Loucy (cell line): ENCODE results near the gene FYN.

Experiments used
- H2AFZ ChIP-seq: fragments of 200-600 bp; sonication (generic); 2 replicates; pipeline ENCODE4 v1.6.0; 2016; ENCODE audit warnings: antibody characterized with exemption, mild to moderate bottlenecking, low read length, moderate library complexity
- H3F3A ChIP-seq: fragments of 200-600 bp; 2 replicates; pipeline ENCODE4 v1.6.0; 2016; ENCODE audit warnings: antibody characterized with exemption, low read depth, mild to moderate bottlenecking
- H3K27me3 ChIP-seq: fragments of 200-600 bp; sonication (generic); 2 replicates; pipeline ENCODE4 v1.6.1; 2014; ENCODE audit warnings: low read length, mild to moderate bottlenecking; ENCODE audit not compliant: insufficient read depth, poor library complexity, severe bottlenecking
- H3K36me3 ChIP-seq: fragments of 200-600 bp; sonication (generic); 2 replicates; pipeline ENCODE4 v1.6.1; 2016; ENCODE audit warnings: low read length; ENCODE audit not compliant: insufficient read depth
- H3K4me1 ChIP-seq: fragments of 200-600 bp; sonication (generic); 2 replicates; pipeline ENCODE4 v1.5.1; 2014; ENCODE audit warnings: low read length, mild to moderate bottlenecking; ENCODE audit not compliant: insufficient read depth, poor library complexity, severe bottlenecking
- H3K4me2 ChIP-seq: fragments of 200-600 bp; sonication (generic); 2 replicates; pipeline ENCODE4 v1.6.0; 2014; ENCODE audit warnings: antibody characterized with exemption, low read length, low read depth, mild to moderate bottlenecking; ENCODE audit not compliant: poor library complexity, severe bottlenecking
- H3K4me3 ChIP-seq: fragments of 200-600 bp; sonication (generic); 2 replicates; pipeline ENCODE4 v1.5.1; 2014; ENCODE audit warnings: low read length, mild to moderate bottlenecking, mixed read lengths; ENCODE audit not compliant: poor library complexity, severe bottlenecking
- H3K79me2 ChIP-seq: fragments of 200-600 bp; sonication (generic); 2 replicates; pipeline ENCODE4 v1.6.1; 2014; ENCODE audit warnings: low read length; ENCODE audit not compliant: insufficient read depth
- H3K9ac ChIP-seq: fragments of 200-600 bp; sonication (generic); 2 replicates; pipeline ENCODE4 v1.6.0; 2014; ENCODE audit warnings: mild to moderate bottlenecking, low read depth, low read length, moderate library complexity; ENCODE audit not compliant: poor library complexity, severe bottlenecking
- H3K9me2 ChIP-seq: fragments of 200-600 bp; sonication (generic); replicated peaks from 2 replicates; pipeline ENCODE4 v1.6.1; 2016; ENCODE audit warnings: low read depth, low read length, mixed read lengths
- H3K9me3 ChIP-seq: fragments of 200-600 bp; sonication (generic); 2 replicates; pipeline ENCODE4 v1.6.1; 2014; ENCODE audit warnings: mild to moderate bottlenecking, antibody characterized with exemption, low read length, low read depth; ENCODE audit not compliant: insufficient read depth
- H4K20me1 ChIP-seq: fragments of 200-600 bp; sonication (generic); 2 replicates; pipeline ENCODE4 v1.6.0; 2014; ENCODE audit warnings: antibody characterized with exemption, low read length, mild to moderate bottlenecking; ENCODE audit not compliant: insufficient read depth, poor library complexity, severe bottlenecking
- EZH2phosphoT487 ChIP-seq: fragments of 200-600 bp; IDR thresholded peaks from 2 replicates; pipeline ENCODE4 v1.6.1; 2018; ENCODE audit warnings: antibody characterized with exemption, mild to moderate bottlenecking, moderate library complexity, borderline replicate concordance
- TF ChIP-seq, protein P1 (sequence below): fragments of 200-600 bp; sonication (generic); conservative IDR thresholded peaks from 2 replicates; pipeline ENCODE4 v1.5.1; 2014; ENCODE audit warnings: mild to moderate bottlenecking, antibody characterized with exemption, low read length

The FYN gene

GRCh38 chr6:111718326-111718725, 154.9 kb downstream of the FYN start:
- peaks cover 60% of the 10 kb centered on the region; the same call in 1 of the 2 replicates for H3K36me3 ChIP-seq
- H3K79me2 ChIP-seq, result peaks cover 11% of the 10 kb centered on the region; the same call in 1 of the 2 replicates
- TF ChIP-seq EZH2phosphoT487, result no peak
- TF ChIP-seq, protein P1, sequence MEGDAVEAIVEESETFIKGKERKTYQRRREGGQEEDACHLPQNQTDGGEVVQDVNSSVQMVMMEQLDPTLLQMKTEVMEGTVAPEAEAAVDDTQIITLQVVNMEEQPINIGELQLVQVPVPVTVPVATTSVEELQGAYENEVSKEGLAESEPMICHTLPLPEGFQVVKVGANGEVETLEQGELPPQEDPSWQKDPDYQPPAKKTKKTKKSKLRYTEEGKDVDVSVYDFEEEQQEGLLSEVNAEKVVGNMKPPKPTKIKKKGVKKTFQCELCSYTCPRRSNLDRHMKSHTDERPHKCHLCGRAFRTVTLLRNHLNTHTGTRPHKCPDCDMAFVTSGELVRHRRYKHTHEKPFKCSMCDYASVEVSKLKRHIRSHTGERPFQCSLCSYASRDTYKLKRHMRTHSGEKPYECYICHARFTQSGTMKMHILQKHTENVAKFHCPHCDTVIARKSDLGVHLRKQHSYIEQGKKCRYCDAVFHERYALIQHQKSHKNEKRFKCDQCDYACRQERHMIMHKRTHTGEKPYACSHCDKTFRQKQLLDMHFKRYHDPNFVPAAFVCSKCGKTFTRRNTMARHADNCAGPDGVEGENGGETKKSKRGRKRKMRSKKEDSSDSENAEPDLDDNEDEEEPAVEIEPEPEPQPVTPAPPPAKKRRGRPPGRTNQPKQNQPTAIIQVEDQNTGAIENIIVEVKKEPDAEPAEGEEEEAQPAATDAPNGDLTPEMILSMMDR, result no peak
- H3K9ac ChIP-seq, result no peak overlapping the region
- H2AFZ ChIP-seq, result no peak overlapping the region
- H3K4me2 ChIP-seq, result no peak overlapping the region
- no peaks in the 10 kb centered on the region for H3K27me3 ChIP-seq
- H4K20me1 ChIP-seq, result no peaks in the 10 kb centered on the region
- no peaks in the 10 kb centered on the region for H3K9me2 ChIP-seq
- H3K4me1 ChIP-seq, result no peaks in the 10 kb centered on the region
- H3K4me3 ChIP-seq, result no peak overlapping the region
- H3K9me3 ChIP-seq, result no peaks in the 10 kb centered on the region
- H3F3A ChIP-seq, result no peaks in the 10 kb centered on the region

DNA sequence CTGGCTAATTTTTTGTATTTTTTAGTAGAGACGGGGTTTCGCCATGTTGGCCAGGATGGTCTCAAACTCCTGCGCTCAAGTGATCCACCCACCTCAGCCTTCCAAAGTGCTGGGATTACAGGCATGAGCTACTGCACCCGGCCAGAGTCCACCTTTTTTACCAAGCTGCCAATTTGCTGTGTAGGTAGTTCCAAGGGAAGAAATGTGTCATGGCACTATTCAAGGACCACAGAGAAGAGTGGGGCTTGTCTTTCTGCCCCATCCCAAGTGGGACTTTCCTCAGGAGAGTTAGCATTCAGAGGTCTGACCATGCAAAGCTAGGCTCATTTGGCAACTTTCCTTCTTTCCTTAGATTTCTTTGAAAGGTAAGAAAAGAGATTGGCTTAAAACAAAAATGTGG, 155.6 kb downstream of the FYN start:
- H3K9ac ChIP-seq, result no peak overlapping the region
- H3K79me2 ChIP-seq, result peaks cover 11% of the 10 kb centered on the region; the same call in 1 of the 2 replicates
- peaks cover 67% of the 10 kb centered on the region; the same call in 1 of the 2 replicates for H3K36me3 ChIP-seq
- H3K9me2 ChIP-seq, result no peaks in the 10 kb centered on the region
- no peaks in the 10 kb centered on the region for H3F3A ChIP-seq
- H3K4me1 ChIP-seq, result no peaks in the 10 kb centered on the region
- no peak for TF ChIP-seq EZH2phosphoT487
- H3K4me3 ChIP-seq, result no peak overlapping the region
- H3K27me3 ChIP-seq, result no peaks in the 10 kb centered on the region
- H2AFZ ChIP-seq, result no peak overlapping the region
- no peaks in the 10 kb centered on the region for H4K20me1 ChIP-seq
- no peaks in the 10 kb centered on the region for H3K9me3 ChIP-seq
- no peak overlapping the region for H3K4me2 ChIP-seq

DNA sequence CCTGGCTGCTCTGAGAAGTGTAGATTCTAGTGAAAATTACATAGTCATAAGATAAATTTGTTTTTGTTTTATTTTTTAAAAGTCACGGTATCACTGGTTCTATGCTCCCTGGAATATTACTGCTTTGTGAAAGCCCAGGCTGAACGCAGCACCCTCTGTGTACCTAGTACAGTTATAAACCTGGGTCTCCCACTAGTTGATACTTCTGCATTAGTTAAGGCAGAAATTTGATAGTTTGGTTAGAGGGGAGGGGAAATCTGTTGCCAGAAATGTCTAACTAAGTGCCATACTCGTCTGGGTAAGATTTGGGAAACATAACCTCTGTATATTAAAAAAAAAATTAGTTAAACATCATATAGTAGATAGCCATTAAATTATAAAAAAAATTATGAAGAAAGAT, 156.9 kb downstream of the FYN start:
- no peak for TF ChIP-seq EZH2phosphoT487
- TF ChIP-seq, protein P1, result no peak
- Histone ChIP-seq H3K36me3 (peaks cover 80% of the 10 kb centered on the region; the same call in 1 of the 2 replicates), H3K9ac (no peak overlapping the region), H2AFZ (no peak overlapping the region), H3K79me2 (peaks cover 10% of the 10 kb centered on the region; the same call in 1 of the 2 replicates), H3K4me2 (no peak overlapping the region), H3F3A (no peaks in the 10 kb centered on the region), H3K4me3 (no peak overlapping the region), H3K9me2 (no peaks in the 10 kb centered on the region), H4K20me1 (no peaks in the 10 kb centered on the region), H3K9me3 (no peaks in the 10 kb centered on the region), H3K4me1 (no peaks in the 10 kb centered on the region), H3K27me3 (no peaks in the 10 kb centered on the region)

- H3K4me3 ChIP-seq, result no peak overlapping the region
- no peaks in the 10 kb centered on the region for H4K20me1 ChIP-seq
- H2AFZ ChIP-seq, result no peak overlapping the region
- peaks cover under 1% of the 10 kb centered on the region; the same call in 1 of the 2 replicates for H3K79me2 ChIP-seq
- H3K36me3 ChIP-seq, result peaks cover 80% of the 10 kb centered on the region; the same call in 1 of the 2 replicates
- H3K4me2 ChIP-seq, result no peak overlapping the region
- H3K4me1 ChIP-seq, result no peaks in the 10 kb centered on the region
- H3K9me3 ChIP-seq, result no peaks in the 10 kb centered on the region
- no peaks in the 10 kb centered on the region for H3F3A ChIP-seq
- no peaks in the 10 kb centered on the region for H3K9me2 ChIP-seq
- H3K9ac ChIP-seq, result no peak overlapping the region
- no peaks in the 10 kb centered on the region for H3K27me3 ChIP-seq
- TF ChIP-seq EZH2phosphoT487, result no peak
- TF ChIP-seq, protein P1, result no peak
Observed at GRCh38 chr6:111715321-111715720, 157.9 kb downstream of the FYN start.
